Measurements from ENCODE around the gene TMBIM1. TPM values are rescaled to one million over a fixed set of nuclear protein-coding genes. Genes with fewer than 3 reads are reported as not detected.

TMBIM1 gene
- total RNA-seq, 1 donor = 185 TPM

- no peak for TF ChIP-seq CTCF (IDR thresholded peaks at IDR 0.05; ENCODE audit: insufficient read depth, low read length)
- no peak for DNase-seq (ENCODE audit: low read depth)
Observed at GRCh38 chr2:218236829-218237228, 55.5 kb downstream of the TMBIM1 start.

GRCh38 chr2:218235017-218235416 is 57.3 kb downstream of the TMBIM1 start:
- TF ChIP-seq CTCF (IDR thresholded peaks at IDR 0.05; ENCODE audit: insufficient read depth, low read length) = no peak
- no peak overlapping the region for H3K4me3 ChIP-seq (ENCODE audit: low read depth, low read length)
- DNase-seq (ENCODE audit: low read depth) = no peak

More at GRCh38 chr2:218236829-218237228, 55.5 kb downstream of the TMBIM1 start:
- H3K4me3 ChIP-seq (ENCODE audit: low read depth, low read length) = no peak overlapping the region

- DNase-seq (ENCODE audit: low read depth) = no peak
Observed at GRCh38 chr2:218234521-218234920, 57.8 kb downstream of the TMBIM1 start.

GRCh38 chr2:218233543-218233942 is 58.8 kb downstream of the TMBIM1 start:
- H3K4me3 ChIP-seq (ENCODE audit: low read depth, low read length) = no peak overlapping the region
- no peak for DNase-seq (ENCODE audit: low read depth)

More at GRCh38 chr2:218234521-218234920, 57.8 kb downstream of the TMBIM1 start:
- TF ChIP-seq CTCF (IDR thresholded peaks at IDR 0.05; ENCODE audit: insufficient read depth, low read length) = no peak
- no peak overlapping the region for H3K4me3 ChIP-seq (ENCODE audit: low read depth, low read length)

GRCh38 chr2:218230882-218231281 is 61.4 kb downstream of the TMBIM1 start:
- DNase-seq (ENCODE audit: low read depth) = peak; percentile 37
- H3K4me3 ChIP-seq (ENCODE audit: low read depth, low read length) = no peak overlapping the region
- no peak for TF ChIP-seq CTCF (IDR thresholded peaks at IDR 0.05; ENCODE audit: insufficient read depth, low read length)

More at GRCh38 chr2:218233543-218233942, 58.8 kb downstream of the TMBIM1 start:
- TF ChIP-seq CTCF (IDR thresholded peaks at IDR 0.05; ENCODE audit: insufficient read depth, low read length) = no peak

- DNase-seq (ENCODE audit: low read depth) = peak; percentile 28
- no peak overlapping the region for H3K4me3 ChIP-seq (ENCODE audit: low read depth, low read length)
- no peak for TF ChIP-seq CTCF (IDR thresholded peaks at IDR 0.05; ENCODE audit: insufficient read depth, low read length)
Observed at GRCh38 chr2:218229851-218230250, 62.5 kb downstream of the TMBIM1 start.

GRCh38 chr2:218229239-218229638 is 63.1 kb downstream of the TMBIM1 start:
- DNase-seq (ENCODE audit: low read depth) = peak; percentile 82
- no peak for TF ChIP-seq CTCF (IDR thresholded peaks at IDR 0.05; ENCODE audit: insufficient read depth, low read length)
- H3K4me3 ChIP-seq (ENCODE audit: low read depth, low read length) = no peak overlapping the region

All from fibroblast of the aortic adventitia (primary cell).